Transverse colon (tissue), 3 donors: ENCODE data around the gene TMEM53.
A peak's percentile ranks its signal among the peaks of the same experiment; 100 is the strongest.

Source experiments
- EP300 ChIP-seq: sonication (generic); formaldehyde crosslinking; IDR thresholded peaks from one replicate; pipeline ENCODE4 v1.6.1; 2017; ENCODE audit warnings: antibody characterized with exemption, low read depth
- TF ChIP-seq, protein P1 (sequence below), 5 experiments: fragments of 200-600 bp in 3 of 5; fragments of 450-650 bp in 2 of 5; sonication (generic) in 3 of 5; IDR thresholded peaks; 1 replicate in 2 of 5; 2 replicates in 3 of 5; pipeline ENCODE4 v1.5.1; 2016 to 2017; ENCODE audit warnings: antibody characterized with exemption in 5 of 5, inconsistent platforms in 3 of 5, mild to moderate bottlenecking in 2 of 5, moderate library complexity in 1 of 5

DNA sequence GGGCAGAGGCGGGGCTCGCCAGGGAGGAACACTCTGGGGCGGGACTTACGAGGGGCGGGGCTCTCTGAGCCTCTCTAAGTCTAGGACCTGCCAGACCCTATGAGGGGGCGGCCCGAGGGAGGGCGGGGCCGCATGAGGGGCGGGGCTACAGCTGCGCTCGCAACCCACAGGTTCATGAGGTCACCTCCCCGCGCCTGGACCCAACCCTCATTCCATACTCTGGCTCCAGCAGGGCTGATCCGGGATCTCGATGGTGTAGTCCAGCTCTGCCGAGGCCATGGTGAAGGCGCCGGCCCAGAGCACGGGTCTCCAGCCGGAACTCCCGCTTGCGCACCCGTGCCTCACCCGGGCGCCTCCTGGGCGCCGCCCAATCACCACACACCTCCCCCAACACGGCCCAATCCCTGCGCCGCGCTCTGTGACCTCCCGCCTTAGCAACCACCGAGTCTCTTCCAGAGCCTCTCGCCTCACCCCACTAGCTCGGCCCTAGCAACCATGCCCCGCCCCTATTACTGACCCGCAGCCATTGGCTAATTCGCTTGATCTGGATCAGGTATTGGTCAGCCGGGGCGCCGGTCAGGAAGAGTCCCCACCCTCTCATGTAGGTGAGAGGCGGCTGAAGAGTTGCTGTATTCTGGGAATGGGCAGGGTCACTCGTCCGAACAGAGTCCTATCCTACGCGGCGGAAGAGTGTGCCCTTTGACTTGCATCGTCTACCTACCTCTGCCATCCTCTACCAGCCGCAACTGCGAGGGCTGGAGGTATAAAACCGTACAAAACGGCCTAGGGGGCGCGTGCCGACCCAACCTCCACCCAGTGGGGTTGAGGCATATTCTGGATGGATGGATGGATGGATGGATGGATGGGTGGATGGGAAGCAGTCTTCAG is at the start of gene TMEM53, which contains the start of gene ARMH1:
- TF ChIP-seq, protein P1, sequence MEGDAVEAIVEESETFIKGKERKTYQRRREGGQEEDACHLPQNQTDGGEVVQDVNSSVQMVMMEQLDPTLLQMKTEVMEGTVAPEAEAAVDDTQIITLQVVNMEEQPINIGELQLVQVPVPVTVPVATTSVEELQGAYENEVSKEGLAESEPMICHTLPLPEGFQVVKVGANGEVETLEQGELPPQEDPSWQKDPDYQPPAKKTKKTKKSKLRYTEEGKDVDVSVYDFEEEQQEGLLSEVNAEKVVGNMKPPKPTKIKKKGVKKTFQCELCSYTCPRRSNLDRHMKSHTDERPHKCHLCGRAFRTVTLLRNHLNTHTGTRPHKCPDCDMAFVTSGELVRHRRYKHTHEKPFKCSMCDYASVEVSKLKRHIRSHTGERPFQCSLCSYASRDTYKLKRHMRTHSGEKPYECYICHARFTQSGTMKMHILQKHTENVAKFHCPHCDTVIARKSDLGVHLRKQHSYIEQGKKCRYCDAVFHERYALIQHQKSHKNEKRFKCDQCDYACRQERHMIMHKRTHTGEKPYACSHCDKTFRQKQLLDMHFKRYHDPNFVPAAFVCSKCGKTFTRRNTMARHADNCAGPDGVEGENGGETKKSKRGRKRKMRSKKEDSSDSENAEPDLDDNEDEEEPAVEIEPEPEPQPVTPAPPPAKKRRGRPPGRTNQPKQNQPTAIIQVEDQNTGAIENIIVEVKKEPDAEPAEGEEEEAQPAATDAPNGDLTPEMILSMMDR (IDR thresholded peaks at IDR 0.05): peak in 1 of 5 experiments; percentile 11
- TF ChIP-seq EP300: peak; percentile 29
